ENCODE results near the gene IDS.
A peak's percentile ranks its signal among the peaks of the same experiment; 100 is the strongest.

- TF ChIP-seq CTCF (conservative IDR thresholded peaks at IDR 0.05 in 1 of 2, IDR thresholded peaks at IDR 0.05 in 1 of 2; ENCODE audit: low read depth in 1 of 2, low read length in 2 of 2): peak in 1 of 2 donors; percentile 14
- TF ChIP-seq EZH2 (IDR thresholded peaks at IDR 0.05; ENCODE audit: low read length, missing control alignments): no peak
Measured at GRCh38 chrX:149504226-149504914, 736 bp downstream of the IDS start.
